Neuron (in vitro differentiated cells): Measurements from ENCODE around the gene NMUR1.

ENCODE experiments used
- H2AFZ ChIP-seq: one replicate; pipeline ENCODE4 v1.6.1; 2013; ENCODE audit warnings: low read depth, mild to moderate bottlenecking, inconsistent platforms, low read length, moderate library complexity
- H3K27me3 ChIP-seq: one replicate; pipeline ENCODE4 v1.6.1; 2013; ENCODE audit warnings: low read length; ENCODE audit not compliant: insufficient read depth
- H3K36me3 ChIP-seq: one replicate; pipeline ENCODE4 v1.6.1; 2013; ENCODE audit warnings: low read length; ENCODE audit not compliant: insufficient read depth
- H3K4me1 ChIP-seq: one replicate; pipeline ENCODE4 v1.6.1; 2013; ENCODE audit warnings: low read length; ENCODE audit not compliant: insufficient read depth
- H3K4me3 ChIP-seq: 2 replicates; pipeline ENCODE4 v1.5.1; 2013; ENCODE audit warnings: mild to moderate bottlenecking, low read length, moderate library complexity
- H3K9me3 ChIP-seq: one replicate; pipeline ENCODE4 v1.6.1; 2013; ENCODE audit warnings: low read length

NMUR1 gene

DNA sequence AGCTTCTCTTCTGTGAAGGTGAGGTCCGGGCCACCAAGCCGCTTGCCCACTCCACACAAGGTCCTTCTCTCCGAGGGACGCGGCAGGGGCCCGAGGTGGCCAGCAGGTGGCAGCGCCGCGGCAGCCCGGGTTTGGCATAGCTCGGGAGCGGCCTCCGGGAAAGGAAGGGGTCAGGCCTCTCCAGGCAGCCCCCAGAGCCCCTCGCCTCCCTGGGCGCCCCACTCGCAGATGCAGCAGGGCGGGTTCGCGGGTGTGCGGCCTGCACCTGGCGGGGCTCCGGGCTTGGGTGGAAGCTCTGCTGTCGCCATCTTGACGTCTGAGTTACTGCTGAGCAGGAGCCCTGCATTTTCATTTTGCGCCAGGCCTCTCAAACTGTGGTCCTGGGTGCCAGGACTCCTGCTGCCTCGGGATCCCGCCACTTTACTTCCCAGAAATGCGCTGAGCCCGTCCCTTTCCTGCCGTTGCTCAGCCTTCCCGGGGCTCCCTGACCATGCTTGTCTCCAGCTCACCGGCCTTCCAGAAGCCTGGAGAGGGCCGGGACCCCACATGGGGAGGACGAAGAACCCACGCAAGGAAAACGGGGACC lies 47.3 kb downstream of the NMUR1 start:
- Histone ChIP-seq H3K4me3 (no peak overlapping the region), H3K36me3 (no peaks in the 10 kb centered on the region), H3K27me3 (no peaks in the 10 kb centered on the region), H2AFZ (no peak overlapping the region), H3K4me1 (no peaks in the 10 kb centered on the region), H3K9me3 (no peaks in the 10 kb centered on the region)

GRCh38 chr2:231480781-231481180 lies 49.5 kb downstream of the NMUR1 start:
- Histone ChIP-seq H3K4me1 (no peaks in the 10 kb centered on the region), H3K27me3 (no peaks in the 10 kb centered on the region), H3K36me3 (no peaks in the 10 kb centered on the region), H2AFZ (no peak overlapping the region), H3K9me3 (no peaks in the 10 kb centered on the region), H3K4me3 (no peak overlapping the region)

- Histone ChIP-seq H3K36me3 (no peaks in the 10 kb centered on the region), H3K27me3 (no peaks in the 10 kb centered on the region), H2AFZ (no peak overlapping the region), H3K4me1 (no peaks in the 10 kb centered on the region), H3K9me3 (no peaks in the 10 kb centered on the region), H3K4me3 (no peak overlapping the region)
Measured at GRCh38 chr2:231479455-231479854, 50.8 kb downstream of the NMUR1 start.

DNA sequence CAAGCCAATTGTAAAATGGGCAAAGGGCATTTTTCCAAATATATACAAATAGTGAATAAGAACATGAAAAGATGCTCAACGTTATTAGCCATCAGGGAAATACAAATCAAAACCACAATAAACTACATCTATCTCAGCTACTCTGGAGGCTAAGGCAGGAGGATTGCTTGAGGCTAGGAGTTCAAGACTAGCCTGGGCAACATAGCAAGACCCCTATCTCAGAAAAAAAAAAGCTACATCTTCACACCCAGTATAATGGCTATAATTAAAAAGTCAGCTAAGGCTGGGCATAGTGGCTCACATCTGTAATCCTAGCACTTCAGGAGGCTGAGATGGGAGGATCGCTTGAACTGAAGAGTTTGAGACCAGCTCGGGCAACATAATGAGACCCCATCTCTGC lies 53.3 kb downstream of the NMUR1 start:
- Histone ChIP-seq H3K27me3 (no peaks in the 10 kb centered on the region), H2AFZ (no peak overlapping the region), H3K4me3 (no peak overlapping the region), H3K36me3 (no peaks in the 10 kb centered on the region), H3K9me3 (no peaks in the 10 kb centered on the region), H3K4me1 (no peaks in the 10 kb centered on the region)

DNA sequence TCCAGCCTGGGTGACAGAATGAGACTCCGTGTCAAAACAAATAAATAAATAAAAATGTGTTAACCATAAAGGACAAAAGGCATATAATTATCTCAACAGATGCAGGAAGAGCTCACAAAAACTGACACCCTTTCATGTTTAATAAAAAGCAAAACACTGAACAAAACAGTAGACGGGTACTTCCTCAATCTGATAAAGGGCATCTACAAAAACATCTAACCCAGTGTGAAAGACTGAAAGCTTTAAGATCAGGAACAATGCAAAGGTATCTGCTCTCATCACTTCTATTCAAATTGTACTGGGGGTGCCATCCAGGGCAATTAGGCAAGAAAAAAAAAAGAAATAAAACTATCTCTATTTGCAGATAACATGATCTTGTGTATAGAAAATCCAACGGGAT lies 54.3 kb downstream of the NMUR1 start:
- H3K9me3 ChIP-seq: no peaks in the 10 kb centered on the region
- no peaks in the 10 kb centered on the region for H3K27me3 ChIP-seq
- no peaks in the 10 kb centered on the region for H3K36me3 ChIP-seq
- no peaks in the 10 kb centered on the region for H3K4me1 ChIP-seq
- no peak overlapping the region for H3K4me3 ChIP-seq
- H2AFZ ChIP-seq: no peak overlapping the region
